ENCODE data around the gene LMO7. TPM values are rescaled to one million over a fixed set of nuclear protein-coding genes. Genes with fewer than 3 reads are reported as not detected.

The LMO7 gene
- total RNA-seq, 1 experiment from 2014 or later = 20.4 TPM

DNA sequence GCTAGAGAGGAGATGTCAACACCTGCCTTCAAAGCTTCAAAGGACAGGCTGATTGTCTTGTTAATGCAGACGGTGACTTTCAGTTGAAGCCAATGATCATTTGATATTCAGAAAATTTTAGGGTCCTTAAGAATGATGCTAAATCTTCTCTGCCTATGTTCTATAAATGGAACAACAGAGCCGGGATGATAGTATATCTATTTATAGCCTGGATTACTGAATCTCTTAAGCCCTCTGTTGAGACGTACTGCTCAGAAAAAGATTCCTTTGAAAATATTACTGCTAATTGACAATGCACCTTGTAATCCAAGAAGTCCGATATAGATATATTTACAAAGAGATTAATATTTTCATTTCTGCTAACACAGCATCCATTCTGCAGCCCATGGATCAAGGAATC, 35.8 kb upstream of the LMO7 start:
- Histone ChIP-seq H2BK120ac (ENCODE audit: low read depth, low read length, poor library complexity, severe bottlenecking) (no peak overlapping the region), H3T11ph (ENCODE audit: low read length) (no peak overlapping the region), H3K56ac (ENCODE audit: insufficient read length, low read depth, low read length) (no peak overlapping the region), H3K79me2 (ENCODE audit: insufficient read depth, low read length) (no peaks in the 10 kb centered on the region), H3K23me2 (ENCODE audit: insufficient read length, low read depth, low read length, poor library complexity, severe bottlenecking) (no peaks in the 10 kb centered on the region), H2AFZ (ENCODE audit: low read length) (no peak overlapping the region), H3K9ac (ENCODE audit: extremely low read depth, insufficient read length, low read length) (no peak overlapping the region), H3K27me3 (ENCODE audit: insufficient read depth, low read length) (no peaks in the 10 kb centered on the region), H3K14ac (ENCODE audit: insufficient read depth, low read length) (no peak overlapping the region), H2BK12ac (ENCODE audit: insufficient read length, low read depth, low read length) (no peak overlapping the region), H3K23ac (ENCODE audit: insufficient read length, low read depth, low read length) (no peak overlapping the region), H4K20me1 (ENCODE audit: control insufficient read depth, insufficient read depth, insufficient read length) (no peaks in the 10 kb centered on the region), H2BK5ac (ENCODE audit: insufficient read length, low read length) (no peak overlapping the region), H3K4ac (ENCODE audit: low read depth, low read length) (no peak overlapping the region), H4K8ac (replicated peaks; ENCODE audit: insufficient read length, low read depth, low read length) (no peak overlapping the region), H4K5ac (ENCODE audit: insufficient read length, low read depth, low read length) (no peak overlapping the region), H4K91ac (ENCODE audit: insufficient read length, low read depth, low read length) (no peak overlapping the region), H3K9me3 (ENCODE audit: control insufficient read depth, low read depth, low read length) (no peaks in the 10 kb centered on the region), H2AK5ac (ENCODE audit: insufficient read length, low read length) (no peak overlapping the region), H3K18ac (ENCODE audit: insufficient read length, low read depth, low read length) (no peak overlapping the region), H3K27ac (ENCODE audit: insufficient read length, low read depth, low read length) (no peak overlapping the region), H3K4me2 (ENCODE audit: insufficient read depth, insufficient read length, low read length) (no peak overlapping the region), H2BK15ac (ENCODE audit: low read depth, low read length) (no peak overlapping the region), H2BK20ac (ENCODE audit: low read depth, low read length, poor library complexity, severe bottlenecking) (no peak overlapping the region), H3K4me1 (ENCODE audit: insufficient read depth, low read length) (no peaks in the 10 kb centered on the region), H3K79me1 (ENCODE audit: insufficient read depth, low read depth, low read length, poor library complexity, severe bottlenecking) (no peaks in the 10 kb centered on the region)
- Mint-ChIP-seq H3K4me1 (no peaks in the 10 kb centered on the region), H3K36me3 (ENCODE audit: insufficient read depth in 1 of 3, low read depth in 3 of 3) (peaks cover 2 to 15% (median 5%) of the 10 kb centered on the region in 3 experiments; a peak in 3 of 7 replicates), H3K27me3 (ENCODE audit: low read depth) (no peaks in the 10 kb centered on the region), H3K4me3 (no peak overlapping the region), H3K9me3 (no peaks in the 10 kb centered on the region), H3K27ac (no peak overlapping the region)
- DNase-seq = no peak
- no CpG with 5 or more reads among the region's 4 CpGs for WGBS (ENCODE audit: extremely low coverage, insufficient read length, low lambda C conversion rate)
- TF ChIP-seq, protein P1, sequence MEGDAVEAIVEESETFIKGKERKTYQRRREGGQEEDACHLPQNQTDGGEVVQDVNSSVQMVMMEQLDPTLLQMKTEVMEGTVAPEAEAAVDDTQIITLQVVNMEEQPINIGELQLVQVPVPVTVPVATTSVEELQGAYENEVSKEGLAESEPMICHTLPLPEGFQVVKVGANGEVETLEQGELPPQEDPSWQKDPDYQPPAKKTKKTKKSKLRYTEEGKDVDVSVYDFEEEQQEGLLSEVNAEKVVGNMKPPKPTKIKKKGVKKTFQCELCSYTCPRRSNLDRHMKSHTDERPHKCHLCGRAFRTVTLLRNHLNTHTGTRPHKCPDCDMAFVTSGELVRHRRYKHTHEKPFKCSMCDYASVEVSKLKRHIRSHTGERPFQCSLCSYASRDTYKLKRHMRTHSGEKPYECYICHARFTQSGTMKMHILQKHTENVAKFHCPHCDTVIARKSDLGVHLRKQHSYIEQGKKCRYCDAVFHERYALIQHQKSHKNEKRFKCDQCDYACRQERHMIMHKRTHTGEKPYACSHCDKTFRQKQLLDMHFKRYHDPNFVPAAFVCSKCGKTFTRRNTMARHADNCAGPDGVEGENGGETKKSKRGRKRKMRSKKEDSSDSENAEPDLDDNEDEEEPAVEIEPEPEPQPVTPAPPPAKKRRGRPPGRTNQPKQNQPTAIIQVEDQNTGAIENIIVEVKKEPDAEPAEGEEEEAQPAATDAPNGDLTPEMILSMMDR (conservative IDR thresholded peaks at IDR 0.05) = no peak
